GM19372 (cell line): ENCODE data around the gene MDM1.

ENCODE experiments used
- ATAC-seq: cut with Tn5 transposase; IDR thresholded peaks from one replicate; pipeline ENCODE4 v1.9.1; 2021; ENCODE audit warnings: mild to moderate bottlenecking, low read depth, moderate library complexity; ENCODE audit not compliant: unreplicated experiment

The MDM1 gene

DNA sequence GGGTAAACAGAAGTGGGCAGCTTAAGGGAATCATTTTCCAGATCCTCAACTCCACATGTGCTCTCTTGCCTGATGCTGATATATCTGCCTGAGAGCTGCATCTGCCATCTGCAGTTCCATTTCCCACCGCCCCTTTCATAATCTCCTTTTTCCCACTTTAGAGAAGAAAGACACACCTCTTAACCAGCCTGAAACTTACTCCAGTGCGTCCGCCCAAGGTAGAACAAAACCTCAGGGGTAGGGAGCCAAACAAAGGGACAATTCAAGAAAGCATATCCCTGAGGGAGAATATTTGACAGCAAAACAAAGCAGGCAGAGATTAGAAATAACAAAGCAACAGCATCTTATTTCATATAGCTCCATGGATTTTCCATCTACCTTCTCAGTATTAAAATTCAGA lies 4.3 kb downstream of the MDM1 start:
- ATAC-seq = no peak

DNA sequence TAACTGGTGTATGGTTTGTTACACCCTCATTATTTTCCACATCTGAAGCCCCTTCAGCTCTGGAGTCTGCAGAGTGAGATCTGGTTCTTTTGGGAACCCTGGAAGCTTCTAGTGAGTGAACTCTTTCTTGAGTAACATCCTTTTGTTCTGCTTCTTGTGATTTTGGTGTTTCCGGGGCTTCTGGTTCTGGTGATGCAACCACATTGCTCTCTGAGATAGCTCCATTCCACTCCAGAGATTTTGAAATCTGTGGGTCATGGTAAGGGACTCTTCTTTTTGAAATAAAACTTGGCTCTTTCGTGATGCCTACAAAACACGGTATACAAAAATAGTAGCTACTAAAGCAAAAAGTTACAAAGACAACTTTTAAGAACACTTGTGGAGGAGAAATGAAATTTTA lies 5.4 kb downstream of the MDM1 start:
- ATAC-seq = no peak

DNA sequence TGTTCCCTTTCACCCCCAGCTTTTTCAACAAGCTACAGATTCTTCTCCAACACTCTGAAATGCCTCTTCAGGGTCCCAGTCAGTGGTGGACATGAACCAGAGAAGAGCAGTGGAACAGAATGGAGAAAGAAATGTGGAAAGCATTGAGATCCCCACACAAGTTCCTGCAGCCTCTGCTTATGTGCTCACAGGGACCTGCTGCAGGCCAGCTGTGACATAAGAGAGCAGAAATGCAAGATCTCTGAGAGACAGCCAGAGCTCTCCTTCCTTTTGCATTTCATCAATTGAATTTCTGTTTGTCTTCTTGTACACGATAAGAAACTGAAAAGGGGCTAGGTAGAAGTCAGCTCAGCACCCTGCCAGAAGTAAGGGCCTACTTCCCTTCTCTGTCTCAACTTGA lies 6.2 kb downstream of the MDM1 start:
- no peak for ATAC-seq

DNA sequence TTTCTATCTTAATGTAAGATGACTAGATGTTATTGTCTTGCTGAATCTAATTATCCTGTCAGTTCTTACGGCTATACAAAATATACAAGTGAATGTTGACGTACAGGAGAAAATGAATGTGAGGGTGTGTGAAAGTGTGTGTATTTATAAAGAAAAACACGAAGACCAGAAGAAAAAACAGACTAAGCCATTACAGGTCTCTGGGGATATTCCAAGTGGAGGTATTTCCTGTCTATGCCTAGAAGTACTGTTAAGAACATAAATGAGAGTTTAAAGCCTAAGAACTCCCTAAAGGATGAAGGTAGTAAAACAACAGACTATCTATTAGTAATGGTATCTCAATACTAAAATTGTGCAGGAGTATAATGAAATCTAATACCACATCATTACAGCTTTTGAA lies 7.6 kb downstream of the MDM1 start:
- ATAC-seq = no peak

DNA sequence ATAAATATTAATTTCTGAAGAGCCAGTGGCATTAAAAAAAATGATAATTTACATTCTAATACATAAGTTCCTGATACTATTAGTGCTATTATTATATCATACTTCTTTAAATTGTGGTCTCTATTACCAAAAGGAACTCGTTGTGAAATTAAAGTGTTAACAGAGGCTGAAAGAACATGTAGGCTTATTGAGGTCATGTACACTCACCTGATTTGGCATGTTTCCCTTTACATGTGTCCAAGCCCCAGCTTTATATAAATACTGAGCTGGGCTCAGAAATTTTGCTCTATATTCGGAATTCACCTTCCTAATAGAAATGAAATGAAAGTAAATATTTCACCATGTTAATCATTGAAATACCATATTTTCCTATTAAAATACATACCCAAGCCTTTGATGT lies 11.0 kb downstream of the MDM1 start:
- no peak for ATAC-seq

DNA sequence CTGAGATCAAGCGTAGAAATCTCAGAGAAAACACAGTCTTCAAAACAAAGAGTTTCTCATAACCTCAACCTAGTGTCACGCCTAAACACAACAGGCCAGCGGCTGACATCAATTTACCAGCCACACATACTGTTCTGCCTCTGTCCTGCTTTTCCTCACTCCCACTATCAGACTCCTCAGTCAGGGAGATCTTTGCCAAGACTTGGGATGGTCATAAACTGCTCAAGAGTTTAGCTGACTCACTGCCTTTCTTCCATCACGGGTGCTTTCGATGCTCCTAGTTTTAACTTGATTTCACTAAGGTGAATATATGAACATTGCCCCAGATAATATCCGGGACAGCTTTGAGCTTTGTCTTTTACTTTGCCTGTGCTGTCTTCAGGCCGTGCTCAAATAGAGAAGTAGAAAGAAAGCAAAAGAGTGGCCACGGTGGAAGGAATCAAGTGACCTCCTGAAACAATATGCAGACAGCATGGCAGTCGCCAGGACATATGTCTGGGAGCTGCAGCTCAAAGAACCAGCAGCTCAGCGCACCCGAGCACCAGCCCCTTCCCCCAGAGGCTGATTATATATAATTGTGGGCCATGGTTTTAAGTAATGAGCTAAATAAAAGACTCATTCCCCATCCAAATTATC lies 12.1 kb downstream of the MDM1 start:
- no peak for ATAC-seq

DNA sequence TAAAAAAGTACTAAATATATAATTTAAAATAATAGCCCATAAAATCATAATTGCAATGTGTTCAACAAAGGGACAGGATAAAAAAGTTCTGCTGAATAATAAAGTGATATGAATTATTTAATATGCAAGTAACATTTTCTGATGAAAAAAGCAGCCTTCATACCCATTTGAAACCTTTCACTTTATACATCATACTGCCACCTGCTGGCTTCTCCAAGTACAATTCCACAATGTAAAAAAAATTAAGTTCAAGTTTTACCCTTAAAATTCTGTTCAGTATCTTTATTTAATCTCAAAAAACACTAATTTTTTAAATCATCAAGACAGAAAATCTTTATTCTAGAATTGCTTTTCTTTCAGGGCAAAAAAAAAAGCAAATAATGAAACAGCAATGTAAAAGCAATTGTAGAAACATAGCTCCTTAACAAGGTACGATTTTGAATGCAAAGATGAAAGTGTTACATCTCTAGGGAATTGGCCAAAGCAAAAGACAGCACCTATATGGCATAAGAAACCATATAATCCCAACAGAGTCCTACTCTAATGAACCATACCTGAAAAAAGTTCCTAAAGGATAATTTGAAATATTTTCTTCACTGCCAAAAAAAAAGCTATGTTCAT lies 15.0 kb downstream of the MDM1 start:
- ATAC-seq = no peak

DNA sequence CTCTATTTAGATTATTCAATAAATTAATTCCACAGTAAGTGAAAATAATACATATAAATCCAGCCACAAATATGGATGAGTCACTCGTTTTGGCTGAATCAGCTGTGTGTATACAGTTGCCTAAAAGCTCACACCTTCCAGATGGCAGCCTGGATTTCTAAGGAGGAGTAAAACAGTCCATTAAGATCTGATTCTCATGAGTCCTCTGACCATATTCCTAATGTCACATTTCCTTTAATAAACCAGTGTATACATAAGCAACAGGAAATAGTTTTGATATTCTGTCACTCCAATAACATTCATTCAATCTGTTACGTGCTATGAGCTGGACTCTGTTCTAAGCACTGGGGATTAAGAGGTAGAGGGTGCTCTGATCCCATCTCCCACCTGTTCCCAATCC lies 21.8 kb downstream of the MDM1 start:
- ATAC-seq = no peak

DNA sequence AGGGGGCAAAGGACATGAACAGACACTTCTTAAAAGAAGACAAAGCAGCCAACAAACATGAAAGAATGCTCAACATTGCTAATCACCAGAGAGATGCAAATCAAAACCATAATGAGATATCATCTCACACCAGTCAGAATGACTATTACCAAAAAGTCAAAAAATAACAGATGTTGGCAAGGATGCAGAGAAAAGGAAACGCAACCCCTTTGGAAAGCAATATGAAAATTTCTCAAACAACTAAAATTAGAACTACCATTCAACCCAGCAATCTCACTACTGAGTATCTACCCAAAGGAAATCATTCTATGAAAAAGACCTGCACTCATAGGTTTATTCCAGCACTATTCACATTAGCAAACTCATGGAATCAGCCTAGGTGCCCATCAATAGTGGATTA lies 25.6 kb downstream of the MDM1 start:
- ATAC-seq = no peak

DNA sequence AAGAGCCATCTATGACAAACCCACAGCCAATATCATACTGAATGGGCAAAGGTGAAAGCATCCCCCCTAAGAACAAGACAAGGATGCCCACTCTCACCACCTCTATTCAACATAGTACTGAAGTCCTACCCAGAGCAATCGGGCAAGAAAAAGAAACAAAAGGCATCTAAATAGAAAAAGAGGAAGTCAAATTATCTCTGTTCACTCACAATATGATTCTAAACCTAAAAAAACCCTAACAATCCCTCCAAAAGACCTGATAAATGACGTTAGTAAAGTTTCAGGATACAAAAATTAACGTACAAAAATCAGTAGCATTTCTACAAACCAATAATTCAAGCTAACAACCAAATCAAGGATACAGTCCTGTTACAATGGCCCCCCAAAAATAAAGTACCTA lies 26.9 kb downstream of the MDM1 start:
- no peak for ATAC-seq

DNA sequence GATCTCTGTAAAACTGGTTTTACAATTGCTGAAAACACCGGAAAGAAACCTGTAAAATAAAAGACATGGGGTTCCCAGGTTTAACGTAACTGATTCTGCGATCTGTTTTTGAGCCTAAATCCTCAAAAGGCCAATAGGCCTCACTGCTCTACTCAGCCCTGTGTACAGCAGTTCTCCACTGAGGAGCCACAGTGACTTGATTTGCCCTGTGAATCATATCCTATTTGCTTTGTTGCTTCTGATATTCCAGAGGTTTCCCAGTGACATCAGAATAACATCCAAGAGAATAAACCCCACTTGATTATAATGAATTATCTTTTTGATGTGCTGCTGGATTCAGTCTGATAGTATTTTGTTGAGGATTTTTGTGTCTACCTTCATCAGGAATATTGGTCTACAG lies 27.5 kb downstream of the MDM1 start:
- no peak for ATAC-seq

DNA sequence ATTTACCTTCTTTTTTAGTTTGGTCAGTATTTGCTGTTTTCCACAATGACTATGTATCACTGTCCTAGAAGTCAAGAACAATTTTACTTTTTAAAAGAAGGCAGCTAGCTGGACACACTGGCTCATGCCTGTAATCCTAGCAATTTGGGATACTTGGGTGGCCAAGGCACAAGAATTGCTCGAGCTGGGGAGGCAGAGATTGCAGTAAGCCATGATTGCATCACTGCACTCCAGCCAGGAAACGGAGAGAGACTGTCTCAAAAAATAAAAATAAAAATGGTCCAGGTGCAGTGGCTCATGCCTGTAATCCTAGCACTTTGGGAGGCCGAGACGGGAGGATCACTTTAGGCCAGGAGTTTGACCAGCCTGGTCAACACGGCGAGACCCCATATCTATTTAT lies 28.3 kb downstream of the MDM1 start:
- ATAC-seq = no peak

DNA sequence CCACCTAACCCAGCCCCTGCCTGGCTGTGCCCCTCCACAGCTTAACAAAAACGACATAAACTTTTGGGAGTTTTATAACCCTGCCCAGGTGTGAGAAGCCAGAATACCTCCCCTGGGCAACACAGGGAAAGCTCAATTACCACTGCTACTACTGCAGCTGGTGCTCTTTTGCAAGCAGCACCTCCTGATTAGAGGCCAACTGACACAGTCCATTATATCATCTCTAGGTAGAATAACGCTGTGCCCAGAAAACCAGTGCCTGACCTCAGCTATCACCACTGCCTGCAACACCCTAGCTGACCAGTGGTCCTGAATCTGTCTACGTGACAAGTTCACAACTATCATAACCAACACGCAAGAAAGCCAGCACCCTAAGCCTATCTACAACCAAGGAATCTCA lies 34.2 kb downstream of the MDM1 start:
- no peak for ATAC-seq

DNA sequence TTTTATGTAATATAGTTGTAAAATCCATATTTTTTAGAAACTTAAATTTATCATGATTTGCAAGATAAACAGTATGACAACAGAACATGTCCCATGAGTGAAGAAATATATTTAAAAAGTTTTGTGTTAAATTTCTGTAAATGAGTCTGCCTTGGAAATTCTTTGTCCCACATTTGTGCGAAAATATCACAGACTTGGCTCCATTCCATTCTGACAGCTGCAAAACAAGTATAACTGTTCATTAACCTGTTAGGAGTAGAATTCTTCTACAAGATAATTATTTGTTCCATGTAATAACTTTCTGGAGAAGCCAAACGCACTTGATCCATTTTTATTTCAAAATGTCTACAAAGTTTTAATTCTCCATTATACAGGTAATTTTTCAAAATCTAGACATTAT lies 37.9 kb downstream of the MDM1 start:
- no peak for ATAC-seq

DNA sequence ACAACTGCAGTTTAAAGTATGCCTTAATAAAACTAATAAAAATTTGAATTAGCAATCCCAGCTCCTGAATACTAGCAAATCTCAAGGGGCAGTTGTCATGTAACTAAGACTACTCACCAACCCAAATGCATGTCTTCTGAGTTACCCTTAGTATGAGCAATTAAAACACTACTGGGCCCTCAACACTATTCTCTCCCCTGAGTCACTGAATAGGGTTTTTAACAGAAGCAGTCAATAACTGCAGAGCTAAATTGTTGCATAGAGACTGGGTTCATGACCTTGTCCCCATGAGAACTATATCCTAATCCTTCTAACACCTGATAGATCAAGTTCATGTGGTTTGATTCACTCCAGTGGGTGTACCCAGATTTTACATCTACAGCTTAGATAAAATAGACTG lies 38.8 kb downstream of the MDM1 start:
- no peak for ATAC-seq

DNA sequence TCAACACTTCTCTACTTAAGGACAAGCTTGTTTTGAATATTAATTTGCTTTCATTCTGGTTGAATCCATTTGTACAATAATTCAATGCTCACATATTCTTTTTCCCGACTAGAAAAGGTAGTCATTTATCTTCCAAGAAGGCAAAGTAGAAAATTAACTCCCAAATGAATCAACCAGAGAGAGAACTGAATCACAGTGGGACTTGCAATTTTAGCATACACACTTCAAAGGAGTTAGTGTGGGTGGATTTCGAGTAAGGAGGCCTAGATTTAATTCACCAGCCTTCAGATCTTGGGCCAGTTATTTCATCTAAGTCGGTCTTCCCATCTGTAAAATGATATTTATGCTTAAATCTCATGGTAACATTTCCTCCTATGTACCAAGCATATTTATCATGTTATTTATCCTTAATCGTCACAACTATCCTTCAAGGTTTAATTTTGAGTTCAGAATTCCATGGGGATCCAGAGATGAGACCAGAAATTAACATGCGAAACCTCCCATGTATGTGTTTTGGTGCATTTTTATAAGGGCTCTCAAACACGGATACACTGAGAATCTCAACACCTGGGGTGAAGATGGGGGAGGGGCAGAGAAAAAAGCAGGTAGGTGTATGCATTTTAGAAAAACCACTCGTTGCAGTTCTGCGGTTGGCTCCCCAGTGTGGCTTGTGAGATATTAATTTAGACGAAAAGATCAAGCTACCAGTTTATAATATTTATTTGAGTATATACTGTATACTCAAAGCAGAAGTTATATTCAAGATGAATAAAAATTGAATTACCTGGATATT lies 39.8 kb downstream of the MDM1 start:
- ATAC-seq = no peak

DNA sequence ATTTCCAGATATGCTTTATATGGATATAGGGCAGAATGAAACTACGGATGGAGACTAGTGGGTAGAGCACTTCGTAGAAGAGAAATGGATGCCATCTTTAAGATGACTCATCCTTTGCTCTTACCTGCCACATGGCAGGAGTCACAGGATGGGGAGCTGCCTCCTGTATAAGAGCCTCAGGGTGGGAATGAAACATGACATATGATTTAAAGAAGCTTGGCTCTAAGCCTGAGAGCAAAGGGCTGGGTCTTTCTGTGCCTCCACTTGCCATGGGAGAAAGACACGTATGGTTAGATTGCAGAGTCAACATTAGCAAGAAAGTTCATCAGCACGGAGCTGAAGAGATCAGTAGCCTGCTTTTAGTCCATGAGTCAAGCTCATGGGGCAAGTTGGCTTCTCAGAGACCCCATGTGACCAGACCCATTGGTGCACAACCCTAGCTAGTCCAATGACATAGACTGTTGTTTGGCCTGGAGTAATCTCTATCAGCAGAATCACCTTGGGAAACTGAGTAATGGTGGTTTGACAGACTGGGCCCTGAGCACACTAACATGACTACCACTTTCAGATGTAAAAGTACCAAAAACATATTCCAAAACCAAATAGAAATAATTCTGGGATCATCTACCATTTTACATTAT lies 40.6 kb downstream of the MDM1 start:
- no peak for ATAC-seq

DNA sequence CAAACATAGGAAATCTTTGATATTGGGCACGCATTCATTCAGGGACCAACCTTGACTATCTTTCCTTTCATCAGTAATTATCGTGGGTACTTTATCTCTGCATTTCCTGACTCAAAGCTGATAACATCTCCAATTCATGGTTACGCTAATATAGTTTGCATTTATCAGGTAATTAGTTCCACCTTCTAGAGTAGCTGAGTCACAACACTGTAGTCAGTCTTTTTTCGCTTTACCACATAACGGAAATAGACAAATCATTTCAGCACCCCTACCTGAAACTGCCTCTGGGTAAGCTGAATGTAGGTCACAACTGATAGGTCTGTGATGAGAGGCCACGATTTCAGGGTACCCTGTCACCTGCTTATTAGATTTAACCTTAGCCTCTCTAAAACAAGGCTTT lies 42.0 kb downstream of the MDM1 start:
- peak; percentile 94 for ATAC-seq

DNA sequence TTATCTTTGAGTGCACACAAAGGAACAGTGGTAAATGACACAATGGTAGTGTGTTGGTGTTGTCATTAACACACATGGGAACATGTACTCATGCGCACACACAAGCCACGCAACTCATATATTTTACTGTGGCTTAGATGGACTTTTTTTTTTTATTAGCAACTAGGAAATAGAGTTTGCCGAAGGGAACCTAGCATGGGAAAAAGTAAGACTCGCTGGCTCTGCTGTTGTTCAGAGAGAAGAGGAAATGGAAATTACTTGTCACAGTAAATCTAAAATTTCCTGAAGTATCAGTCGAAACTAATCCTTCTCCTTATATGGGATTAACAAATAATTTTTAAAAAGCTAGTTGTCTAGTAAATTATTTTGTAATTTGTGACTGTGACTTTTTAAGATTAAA lies 45.1 kb downstream of the MDM1 start:
- ATAC-seq = no peak

DNA sequence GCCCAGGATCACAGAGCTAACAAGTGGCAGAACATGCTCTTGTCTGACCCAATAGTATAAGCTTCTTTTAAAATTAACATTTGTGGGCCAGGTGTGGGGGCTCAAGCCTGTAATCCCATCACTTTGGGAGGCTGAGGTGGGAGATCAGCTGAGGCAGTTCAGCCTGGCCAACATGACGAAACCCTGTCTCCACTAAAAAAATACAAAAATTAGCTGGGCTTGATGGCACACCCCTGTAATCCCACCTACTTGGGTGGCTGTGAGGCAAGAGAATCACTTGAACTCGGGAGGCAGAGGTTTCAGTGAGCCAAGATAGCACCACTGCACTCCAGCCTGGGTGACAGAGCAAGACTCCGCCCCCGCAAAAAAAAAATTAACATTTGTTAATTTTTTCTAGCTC lies 45.8 kb downstream of the MDM1 start:
- no peak for ATAC-seq

DNA sequence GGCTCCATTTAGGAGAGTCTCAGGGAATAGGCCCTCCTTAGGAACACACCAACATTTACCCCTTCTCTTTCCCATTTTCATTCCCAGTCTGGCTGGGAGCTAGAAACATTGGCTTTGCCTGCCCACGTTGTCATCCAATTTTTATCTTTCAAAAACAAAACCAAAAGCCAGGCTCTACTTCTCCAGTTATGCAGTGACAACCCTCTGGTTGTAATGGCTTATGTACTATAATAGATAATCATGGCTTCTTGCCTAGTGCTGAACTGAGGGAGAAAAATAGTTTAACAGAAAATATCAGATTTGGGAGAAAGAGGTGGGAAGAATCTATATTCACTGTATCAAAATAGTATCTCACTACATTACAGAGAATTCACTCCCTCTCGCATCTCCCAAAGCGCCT lies 46.6 kb downstream of the MDM1 start:
- ATAC-seq = no peak
